BLaER1 (cell line): ENCODE data around the gene SPATA31C2.

Source experiments
- H3K27ac ChIP-seq: shearing (Covaris generic); formaldehyde crosslinking; 2 replicates; pipeline ENCODE4 v1.8.1; 2022
- H3K27me3 ChIP-seq: shearing (Covaris generic); formaldehyde crosslinking; 2 replicates; pipeline ENCODE4 v1.8.1; 2022
- H3K36me3 ChIP-seq: shearing (Covaris generic); formaldehyde crosslinking; 2 replicates; pipeline ENCODE4 v1.8.1; 2022
- H3K4me1 ChIP-seq: shearing (Covaris generic); formaldehyde crosslinking; 2 replicates; pipeline ENCODE4 v1.8.1; 2022
- H3K4me2 ChIP-seq: shearing (Covaris generic); formaldehyde crosslinking; 2 replicates; pipeline ENCODE4 v1.8.1; 2022
- H3K4me3 ChIP-seq: shearing (Covaris generic); formaldehyde crosslinking; 2 replicates; pipeline ENCODE4 v1.8.1; 2022
- H3K9ac ChIP-seq: shearing (Covaris generic); formaldehyde crosslinking; 2 replicates; pipeline ENCODE4 v1.8.1; 2022
- H3K9me3 ChIP-seq: shearing (Covaris generic); formaldehyde crosslinking; 2 replicates; pipeline ENCODE4 v1.8.1; 2022
- H4K20me1 ChIP-seq: shearing (Covaris generic); formaldehyde crosslinking; 2 replicates; pipeline ENCODE4 v1.8.1; 2022
- Cebpa-rat ChIP-seq: shearing (Covaris generic); IDR thresholded peaks from 2 replicates; pipeline ENCODE4 v1.8.1; 2022

Gene SPATA31C2

GRCh38 chr9:88085476-88085875 lies 52.8 kb downstream of the SPATA31C2 start:
- no peak overlapping the region for H3K4me2 ChIP-seq
- no peak overlapping the region for H3K27ac ChIP-seq
- H4K20me1 ChIP-seq = no peaks in the 10 kb centered on the region
- H3K9me3 ChIP-seq = no peaks in the 10 kb centered on the region
- no peak for TF ChIP-seq Cebpa-rat
- no peaks in the 10 kb centered on the region for H3K27me3 ChIP-seq
- no peaks in the 10 kb centered on the region for H3K4me1 ChIP-seq
- no peak overlapping the region for H3K4me3 ChIP-seq
- H3K36me3 ChIP-seq = no peaks in the 10 kb centered on the region
- H3K9ac ChIP-seq = no peak overlapping the region

GRCh38 chr9:88084357-88085183 lies 53.7 kb downstream of the SPATA31C2 start:
- Histone ChIP-seq H3K9me3 (no peaks in the 10 kb centered on the region), H4K20me1 (no peaks in the 10 kb centered on the region), H3K4me3 (no peak overlapping the region), H3K27me3 (no peaks in the 10 kb centered on the region), H3K9ac (no peak overlapping the region), H3K27ac (no peak overlapping the region), H3K4me1 (no peaks in the 10 kb centered on the region), H3K4me2 (no peak overlapping the region), H3K36me3 (no peaks in the 10 kb centered on the region)
- no peak for TF ChIP-seq Cebpa-rat
